Measurements from ENCODE around the gene RHOT1. TPM values are rescaled to one million over a fixed set of nuclear protein-coding genes. Genes with fewer than 3 reads are reported as not detected.

Gene RHOT1
- total RNA-seq, 1 experiment from 2014 or later, result 24.4 TPM

DNA sequence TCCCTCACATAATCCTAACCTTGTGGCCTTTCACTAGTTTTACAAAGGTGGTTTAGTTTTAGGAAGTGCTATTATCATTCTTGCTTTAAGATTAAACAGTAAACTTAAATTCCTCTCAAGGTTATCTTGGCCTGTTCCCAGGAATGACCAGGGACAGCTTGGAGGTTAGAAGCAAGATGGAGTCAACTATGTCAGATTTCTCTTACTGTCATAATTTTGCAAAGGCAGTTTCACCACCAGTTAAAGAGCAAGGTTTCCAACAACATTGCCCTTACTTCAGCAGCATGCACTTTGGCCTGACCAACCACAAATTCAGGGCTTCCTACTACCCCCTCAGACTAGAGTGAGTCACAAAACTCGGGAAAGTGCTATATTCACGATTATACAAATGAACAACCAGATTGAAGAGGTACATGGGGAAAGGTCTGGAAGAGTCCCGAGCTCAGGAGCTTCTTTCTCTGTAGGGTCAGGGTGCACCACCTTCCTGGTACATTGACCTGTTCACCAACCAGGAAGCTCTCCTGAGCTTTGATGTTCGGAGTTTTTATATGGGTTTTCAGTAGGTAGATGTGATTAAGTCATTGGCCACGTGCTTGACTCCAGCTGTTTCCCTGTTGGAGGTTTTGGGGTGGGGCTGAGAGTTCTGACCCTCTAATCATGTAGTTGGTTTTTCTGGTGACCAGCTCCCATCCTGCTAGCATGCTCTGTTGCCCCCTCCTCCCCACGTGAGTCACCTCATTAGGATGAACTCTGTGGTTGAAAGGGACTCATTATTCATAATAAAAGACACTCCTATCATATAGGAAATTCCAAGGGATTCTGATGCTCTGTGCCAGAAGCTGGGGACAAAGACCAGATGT, 19.4 kb downstream of the RHOT1 start:
- no peak overlapping the region for H3K18ac ChIP-seq (ENCODE audit: insufficient read length, low read depth, low read length)
- no peak overlapping the region for H3K56ac ChIP-seq (ENCODE audit: insufficient read length, low read depth, low read length)
- H3K9me3 Mint-ChIP-seq, result peaks cover 10 to 20% of the 10 kb centered on the region in 2 experiments
- no peak overlapping the region for H4K91ac ChIP-seq (ENCODE audit: insufficient read length, low read depth, low read length)
- no peak overlapping the region for H3K9ac ChIP-seq (ENCODE audit: extremely low read depth, insufficient read length, low read length)
- H2BK5ac ChIP-seq (ENCODE audit: insufficient read length, low read length), result no peak overlapping the region
- H3K9me3 ChIP-seq (ENCODE audit: control insufficient read depth, low read depth, low read length), result no peaks in the 10 kb centered on the region
- no peak overlapping the region for H2BK120ac ChIP-seq (ENCODE audit: low read depth, low read length, poor library complexity, severe bottlenecking)
- no peaks in the 10 kb centered on the region for H3K23me2 ChIP-seq (ENCODE audit: insufficient read length, low read depth, low read length, poor library complexity, severe bottlenecking)
- WGBS (ENCODE audit: extremely low coverage, insufficient read length, low lambda C conversion rate), result no CpG with 5 or more reads among the region's 6 CpGs
- H3K27ac Mint-ChIP-seq, result peak overlapping the region in 1 of 3 experiments; percentile 64; a peak in 1 of 7 replicates
- H3K36me3 Mint-ChIP-seq (ENCODE audit: insufficient read depth in 1 of 3, low read depth in 3 of 3), result peaks cover 38 to 42% (median 38%) of the 10 kb centered on the region in 3 experiments
- H2BK15ac ChIP-seq (ENCODE audit: low read depth, low read length), result no peak overlapping the region
- H3K4me1 Mint-ChIP-seq, result peaks cover 0 to 6% of the 10 kb centered on the region in 2 experiments; a peak in 2 of 4 replicates
- H3K4ac ChIP-seq (ENCODE audit: low read depth, low read length), result no peak overlapping the region
- H3K4me3 Mint-ChIP-seq, result no peak overlapping the region
- no peak for DNase-seq
- H2BK20ac ChIP-seq (ENCODE audit: low read depth, low read length, poor library complexity, severe bottlenecking), result no peak overlapping the region
- no peak overlapping the region for H3K14ac ChIP-seq (ENCODE audit: insufficient read depth, low read length)
- no peaks in the 10 kb centered on the region for H4K20me1 ChIP-seq (ENCODE audit: control insufficient read depth, insufficient read depth, insufficient read length)
- H2AFZ ChIP-seq (ENCODE audit: low read length), result no peak overlapping the region
- H2AK5ac ChIP-seq (ENCODE audit: insufficient read length, low read length), result no peak overlapping the region
- no peaks in the 10 kb centered on the region for H3K79me2 ChIP-seq (ENCODE audit: insufficient read depth, low read length)
- H3K27ac ChIP-seq (ENCODE audit: insufficient read length, low read depth, low read length), result no peak overlapping the region
- no peak overlapping the region for H3K23ac ChIP-seq (ENCODE audit: insufficient read length, low read depth, low read length)
- H3K4me1 ChIP-seq (ENCODE audit: insufficient read depth, low read length), result no peaks in the 10 kb centered on the region
- no peak overlapping the region for H3K4me2 ChIP-seq (ENCODE audit: insufficient read depth, insufficient read length, low read length)
- TF ChIP-seq, protein P1, sequence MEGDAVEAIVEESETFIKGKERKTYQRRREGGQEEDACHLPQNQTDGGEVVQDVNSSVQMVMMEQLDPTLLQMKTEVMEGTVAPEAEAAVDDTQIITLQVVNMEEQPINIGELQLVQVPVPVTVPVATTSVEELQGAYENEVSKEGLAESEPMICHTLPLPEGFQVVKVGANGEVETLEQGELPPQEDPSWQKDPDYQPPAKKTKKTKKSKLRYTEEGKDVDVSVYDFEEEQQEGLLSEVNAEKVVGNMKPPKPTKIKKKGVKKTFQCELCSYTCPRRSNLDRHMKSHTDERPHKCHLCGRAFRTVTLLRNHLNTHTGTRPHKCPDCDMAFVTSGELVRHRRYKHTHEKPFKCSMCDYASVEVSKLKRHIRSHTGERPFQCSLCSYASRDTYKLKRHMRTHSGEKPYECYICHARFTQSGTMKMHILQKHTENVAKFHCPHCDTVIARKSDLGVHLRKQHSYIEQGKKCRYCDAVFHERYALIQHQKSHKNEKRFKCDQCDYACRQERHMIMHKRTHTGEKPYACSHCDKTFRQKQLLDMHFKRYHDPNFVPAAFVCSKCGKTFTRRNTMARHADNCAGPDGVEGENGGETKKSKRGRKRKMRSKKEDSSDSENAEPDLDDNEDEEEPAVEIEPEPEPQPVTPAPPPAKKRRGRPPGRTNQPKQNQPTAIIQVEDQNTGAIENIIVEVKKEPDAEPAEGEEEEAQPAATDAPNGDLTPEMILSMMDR (conservative IDR thresholded peaks at IDR 0.05), result no peak
- H4K8ac ChIP-seq (replicated peaks; ENCODE audit: insufficient read length, low read depth, low read length), result no peak overlapping the region
- H3T11ph ChIP-seq (ENCODE audit: low read length), result no peak overlapping the region
- H3K27me3 ChIP-seq (ENCODE audit: insufficient read depth, low read length), result no peaks in the 10 kb centered on the region
- H2BK12ac ChIP-seq (ENCODE audit: insufficient read length, low read depth, low read length), result no peak overlapping the region
- H3K79me1 ChIP-seq (ENCODE audit: insufficient read depth, low read depth, low read length, poor library complexity, severe bottlenecking), result no peaks in the 10 kb centered on the region
- no peak overlapping the region for H4K5ac ChIP-seq (ENCODE audit: insufficient read length, low read depth, low read length)
- H3K27me3 Mint-ChIP-seq (ENCODE audit: low read depth), result no peaks in the 10 kb centered on the region

Measured in H9 (cell line).